DOHH2 (cell line): Measurements from ENCODE around the gene MAP2K6.

Source experiments
- EZH2phosphoT487 ChIP-seq: fragments of 200-600 bp; sonication (generic); IDR thresholded peaks from 2 replicates; pipeline ENCODE4 v1.6.1; 2017; ENCODE audit warnings: borderline replicate concordance, mild to moderate bottlenecking, antibody characterized with exemption, low read length, moderate library complexity, mixed read lengths
- TF ChIP-seq, protein P1 (sequence below): fragments of 200-600 bp; sonication (generic); IDR thresholded peaks from one replicate; pipeline ENCODE4 v1.5.1; 2014; ENCODE audit warnings: antibody characterized with exemption, mild to moderate bottlenecking, low read depth, low read length; ENCODE audit not compliant: poor library complexity, severe bottlenecking

DNA sequence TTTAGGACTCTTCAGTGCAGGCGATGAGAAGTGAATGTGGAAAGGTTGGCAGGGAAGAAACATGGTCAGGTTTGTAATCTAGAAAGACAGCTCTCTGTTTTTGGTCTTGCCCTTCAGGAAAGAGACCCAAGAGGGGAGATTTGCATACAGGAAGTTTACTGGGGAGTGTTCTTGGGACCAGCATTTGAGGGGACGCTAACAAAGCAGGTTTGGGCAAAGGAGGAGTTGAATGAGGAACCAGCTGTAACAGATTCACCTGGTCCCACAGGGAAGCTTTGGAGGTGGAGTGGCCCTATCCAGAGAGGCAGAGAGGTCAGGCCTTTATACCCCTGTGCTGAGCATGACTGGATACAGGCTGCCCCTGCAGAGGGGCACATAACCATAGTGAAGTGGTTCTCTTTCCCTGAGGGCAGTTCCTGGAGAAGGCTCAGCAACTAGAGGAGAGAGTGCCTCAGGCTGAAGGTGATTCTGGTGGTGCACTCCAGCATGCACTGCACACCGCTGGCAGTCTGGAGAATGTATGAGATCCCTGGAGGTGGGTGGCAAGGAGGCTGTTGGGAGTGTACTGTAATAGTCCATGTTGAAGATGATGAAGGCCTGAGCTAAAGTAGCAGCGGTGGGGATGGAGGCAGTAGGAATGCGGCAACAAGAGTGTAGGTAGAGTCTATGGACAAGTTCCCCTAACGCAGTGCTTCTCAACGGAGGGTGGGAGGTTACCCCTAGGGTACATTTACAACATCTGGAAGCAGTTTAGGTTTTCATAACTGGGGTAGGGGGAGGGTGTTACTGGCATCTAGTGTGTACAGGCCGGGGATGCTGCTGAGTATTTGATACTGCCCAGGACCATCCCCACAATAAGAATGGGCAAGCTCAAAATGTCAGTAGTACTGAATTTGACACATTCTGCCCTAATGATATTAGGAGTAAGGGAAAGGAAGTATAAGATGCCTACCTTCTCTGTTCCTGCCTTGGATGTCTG lies 37.2 kb downstream of the MAP2K6 start:
- TF ChIP-seq, protein P1, sequence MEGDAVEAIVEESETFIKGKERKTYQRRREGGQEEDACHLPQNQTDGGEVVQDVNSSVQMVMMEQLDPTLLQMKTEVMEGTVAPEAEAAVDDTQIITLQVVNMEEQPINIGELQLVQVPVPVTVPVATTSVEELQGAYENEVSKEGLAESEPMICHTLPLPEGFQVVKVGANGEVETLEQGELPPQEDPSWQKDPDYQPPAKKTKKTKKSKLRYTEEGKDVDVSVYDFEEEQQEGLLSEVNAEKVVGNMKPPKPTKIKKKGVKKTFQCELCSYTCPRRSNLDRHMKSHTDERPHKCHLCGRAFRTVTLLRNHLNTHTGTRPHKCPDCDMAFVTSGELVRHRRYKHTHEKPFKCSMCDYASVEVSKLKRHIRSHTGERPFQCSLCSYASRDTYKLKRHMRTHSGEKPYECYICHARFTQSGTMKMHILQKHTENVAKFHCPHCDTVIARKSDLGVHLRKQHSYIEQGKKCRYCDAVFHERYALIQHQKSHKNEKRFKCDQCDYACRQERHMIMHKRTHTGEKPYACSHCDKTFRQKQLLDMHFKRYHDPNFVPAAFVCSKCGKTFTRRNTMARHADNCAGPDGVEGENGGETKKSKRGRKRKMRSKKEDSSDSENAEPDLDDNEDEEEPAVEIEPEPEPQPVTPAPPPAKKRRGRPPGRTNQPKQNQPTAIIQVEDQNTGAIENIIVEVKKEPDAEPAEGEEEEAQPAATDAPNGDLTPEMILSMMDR: no peak
- TF ChIP-seq EZH2phosphoT487: no peak
